ENCODE data around the gene EXD3. TPM values are rescaled to one million over a fixed set of nuclear protein-coding genes. Genes with fewer than 3 reads are reported as not detected.

Gene EXD3
- total and polyA plus RNA-seq, 9 of the 15 experiments (the other 6 are each of a cell fraction or from before 2014, with no cell fraction given): 0.29 to 12.5 (median 3.9) TPM

DNA sequence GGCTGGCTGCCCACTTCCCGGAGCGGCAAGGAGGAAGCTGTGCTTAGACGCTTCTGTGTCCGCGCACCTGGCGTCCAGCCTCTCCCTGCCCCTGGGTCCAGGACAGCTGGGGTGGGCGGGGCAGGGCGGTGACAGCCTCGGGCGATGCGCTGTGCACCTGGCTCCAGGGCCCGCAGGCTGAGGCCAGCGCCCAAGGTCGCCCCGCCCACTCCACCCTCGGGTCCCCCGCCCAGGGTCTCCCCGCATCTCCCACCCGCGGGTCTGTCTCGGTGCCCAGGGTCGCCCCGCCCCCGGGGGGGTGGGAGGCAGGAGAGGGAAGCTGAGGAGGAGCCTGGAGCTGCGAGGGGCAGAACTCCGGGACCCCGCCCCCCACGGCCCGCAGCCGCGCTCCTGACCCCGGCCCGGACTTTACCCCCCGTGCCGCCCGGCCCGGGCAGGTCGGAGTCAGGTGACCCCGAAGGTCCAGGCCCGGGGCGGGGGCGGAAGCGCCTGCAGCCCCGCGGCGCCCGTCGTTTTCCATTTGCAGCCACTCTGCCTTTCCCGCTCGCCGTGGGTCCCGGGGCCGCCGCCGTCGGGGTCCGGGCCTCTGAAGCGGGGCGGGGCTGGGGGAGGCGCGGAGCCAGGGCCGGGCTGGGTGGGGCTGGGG lies 18.4 kb upstream of the EXD3 start, which contains the start of gene ENTPD8 (continued):
- peak; percentile 23; the same call in 1 of the 2 replicates for TF ChIP-seq NFIC (IDR thresholded peaks at IDR 0.05)
- TF ChIP-seq SIN3A (IDR thresholded peaks at IDR 0.05; ENCODE audit: borderline replicate concordance in 2 of 2, control insufficient read depth in 1 of 2, low read depth in 2 of 2, low read length in 2 of 2): peak; percentile 54 to 83; a peak in 2 of 4 replicates

DNA sequence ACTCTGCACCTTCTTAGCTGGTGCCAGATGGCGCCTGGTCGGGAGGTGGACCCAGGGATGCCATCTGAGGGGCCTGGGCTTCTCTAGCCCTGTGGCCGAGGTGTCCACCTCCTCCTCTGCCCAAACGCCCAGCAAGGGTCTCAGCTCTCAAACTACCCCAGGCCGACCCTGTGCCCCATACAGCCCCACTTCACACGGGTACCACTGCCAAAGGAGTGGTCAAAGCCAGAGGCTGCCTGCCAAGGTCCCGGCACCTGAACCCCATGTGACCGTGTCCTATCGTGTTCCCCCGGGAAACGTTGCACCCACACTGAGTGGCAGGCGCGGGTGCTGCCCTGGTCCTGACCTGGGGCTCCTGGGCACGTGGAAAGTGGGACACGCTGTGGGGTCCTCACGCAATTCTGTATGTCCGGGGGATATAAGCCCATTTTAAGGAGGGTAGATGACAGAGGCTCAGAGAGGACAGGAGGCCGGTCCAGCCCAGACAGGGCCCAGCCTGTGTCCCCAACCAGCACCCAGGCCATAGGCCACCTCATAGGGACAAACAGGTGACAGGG lies 16.3 kb upstream of the EXD3 start:
- peaks cover 14 to 59% of the 10 kb centered on the region in 2 experiments; a peak in 4 of 5 replicates for H3K4me1 ChIP-seq (replicated peaks in 1 of 2; ENCODE audit: control insufficient read depth in 2 of 2, insufficient read depth in 2 of 2, low read length in 2 of 2)
- ChIA-PET CTCF (ENCODE audit: low intra/inter-chr PET ratio) (no interaction called here), POLR2A (no interaction called here)
- in situ Hi-C loops (cut with MboI): no loop called here
- H3K9me3 ChIP-seq (replicated peaks; ENCODE audit: control insufficient read depth, insufficient read depth, low read depth, low read length): no peaks in the 10 kb centered on the region
- ATAC-seq: no peak
- no peak for FAIRE-seq
- H3K27ac ChIP-seq (ENCODE audit: extremely low read depth, low read depth, low read length): no peak overlapping the region
- intact Hi-C loops (cut with micrococcal nuclease): no loop called here
- no peak for DNase-seq (ENCODE audit: extremely low read depth in 1 of 4, low spot score in 3 of 4)
- no peak overlapping the region for H3K4me2 ChIP-seq (ENCODE audit: insufficient read depth, low read length)
- H3K9ac ChIP-seq (ENCODE audit: insufficient read depth in 1 of 2, low read depth in 2 of 2, low read length in 2 of 2): peak overlapping the region in 1 of 2 experiments; percentile 32; a peak in 1 of 4 replicates
- H3K4me3 ChIP-seq: no peak overlapping the region
- H2AFZ ChIP-seq (ENCODE audit: low read depth, low read length): no peak overlapping the region
- BruUV-seq (replicated peaks): no TSS peak
- no peaks in the 10 kb centered on the region for H3K27me3 ChIP-seq (ENCODE audit: control insufficient read depth in 2 of 2, insufficient read depth in 2 of 2, low read length in 2 of 2)
- no peaks in the 10 kb centered on the region for H3K36me3 ChIP-seq (ENCODE audit: control insufficient read depth, insufficient read depth, low read length)
- H4K20me1 ChIP-seq (replicated peaks; ENCODE audit: control insufficient read depth, insufficient read depth, low read length): no peaks in the 10 kb centered on the region
- no peak for TF ChIP-seq SREBF1 (IDR thresholded peaks at IDR 0.05; ENCODE audit: borderline replicate concordance, low read depth, low read length)
- no peaks in the 10 kb centered on the region for H3K79me2 ChIP-seq (ENCODE audit: control insufficient read depth, insufficient read depth, low read length)
- H3K9me1 ChIP-seq (ENCODE audit: control insufficient read depth, insufficient read depth, low read length): no peaks in the 10 kb centered on the region
- 23% methylated on average over 17 of the region's 18 CpGs for WGBS (ENCODE audit: insufficient coverage, low coverage, missing lambda C conversion rate)
